Retinal pigment epithelial cell (primary cell): ENCODE measurements around the gene CCDC127.
"Not testable (repeated sequence)": the region's sequence is repeated elsewhere in the genome, so short reads cannot be mapped to it uniquely, and the experiment has no call there.

Experiments used
- DNase-seq: peaks from one replicate; pipeline ENCODE4 v3.0.0-alpha.2; 2010; ENCODE audit warnings: low read depth
- H3K4me3 ChIP-seq: 2 replicates; pipeline ENCODE4 v1.5.1; 2011; ENCODE audit warnings: mild to moderate bottlenecking, low read length, control low read depth, moderate library complexity
- TF ChIP-seq, protein P1 (sequence below): conservative IDR thresholded peaks from 2 replicates; pipeline ENCODE4 v1.5.1; 2011; ENCODE audit warnings: low read depth, low read length, control low read depth, inconsistent platforms

Gene CCDC127

DNA sequence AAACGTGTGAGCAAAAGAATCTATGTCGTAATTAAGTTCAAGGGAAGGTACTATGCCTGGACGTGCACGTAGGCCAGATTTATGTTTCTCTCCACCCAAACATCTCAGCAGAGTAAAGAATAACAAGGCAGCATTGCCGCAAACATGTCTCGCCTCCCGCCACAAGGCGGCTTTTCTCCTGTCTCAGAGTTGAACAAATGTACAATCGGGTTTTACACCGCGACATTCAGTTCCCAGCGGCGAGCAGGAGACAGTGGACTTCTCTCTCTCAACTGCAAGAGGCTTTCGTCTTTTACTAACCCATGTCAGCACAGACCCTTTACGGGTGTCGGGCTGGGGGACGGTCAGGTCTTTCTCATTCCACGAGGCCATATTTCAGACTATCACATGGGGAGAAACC is 20.9 kb downstream of the CCDC127 start:
- TF ChIP-seq, protein P1, sequence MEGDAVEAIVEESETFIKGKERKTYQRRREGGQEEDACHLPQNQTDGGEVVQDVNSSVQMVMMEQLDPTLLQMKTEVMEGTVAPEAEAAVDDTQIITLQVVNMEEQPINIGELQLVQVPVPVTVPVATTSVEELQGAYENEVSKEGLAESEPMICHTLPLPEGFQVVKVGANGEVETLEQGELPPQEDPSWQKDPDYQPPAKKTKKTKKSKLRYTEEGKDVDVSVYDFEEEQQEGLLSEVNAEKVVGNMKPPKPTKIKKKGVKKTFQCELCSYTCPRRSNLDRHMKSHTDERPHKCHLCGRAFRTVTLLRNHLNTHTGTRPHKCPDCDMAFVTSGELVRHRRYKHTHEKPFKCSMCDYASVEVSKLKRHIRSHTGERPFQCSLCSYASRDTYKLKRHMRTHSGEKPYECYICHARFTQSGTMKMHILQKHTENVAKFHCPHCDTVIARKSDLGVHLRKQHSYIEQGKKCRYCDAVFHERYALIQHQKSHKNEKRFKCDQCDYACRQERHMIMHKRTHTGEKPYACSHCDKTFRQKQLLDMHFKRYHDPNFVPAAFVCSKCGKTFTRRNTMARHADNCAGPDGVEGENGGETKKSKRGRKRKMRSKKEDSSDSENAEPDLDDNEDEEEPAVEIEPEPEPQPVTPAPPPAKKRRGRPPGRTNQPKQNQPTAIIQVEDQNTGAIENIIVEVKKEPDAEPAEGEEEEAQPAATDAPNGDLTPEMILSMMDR = peak; percentile 17
- DNase-seq, H3K4me3 ChIP-seq: not testable (repeated sequence)

DNA sequence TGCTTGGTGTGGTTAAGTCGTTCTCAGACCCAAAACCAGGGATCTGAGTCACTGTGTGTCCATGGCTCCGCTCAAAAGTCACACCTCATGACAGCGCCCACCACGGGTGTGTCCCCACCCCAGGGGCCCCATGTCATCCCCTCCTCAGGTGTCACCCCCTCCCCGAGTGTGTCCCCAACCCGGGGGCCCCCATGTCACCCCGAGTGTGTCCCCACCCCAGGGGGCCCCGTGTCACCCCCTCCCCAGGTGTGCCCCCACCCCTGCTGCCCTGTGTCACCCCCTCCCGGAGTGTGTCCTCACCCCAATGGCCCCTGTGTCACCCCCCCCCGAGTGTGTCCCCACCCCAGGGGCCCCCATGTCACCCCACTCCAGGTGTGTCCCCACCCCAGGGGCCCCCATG is 21.6 kb downstream of the CCDC127 start:
- DNase-seq = no peak
- no peak overlapping the region for H3K4me3 ChIP-seq
- TF ChIP-seq, protein P1 = no peak

DNA sequence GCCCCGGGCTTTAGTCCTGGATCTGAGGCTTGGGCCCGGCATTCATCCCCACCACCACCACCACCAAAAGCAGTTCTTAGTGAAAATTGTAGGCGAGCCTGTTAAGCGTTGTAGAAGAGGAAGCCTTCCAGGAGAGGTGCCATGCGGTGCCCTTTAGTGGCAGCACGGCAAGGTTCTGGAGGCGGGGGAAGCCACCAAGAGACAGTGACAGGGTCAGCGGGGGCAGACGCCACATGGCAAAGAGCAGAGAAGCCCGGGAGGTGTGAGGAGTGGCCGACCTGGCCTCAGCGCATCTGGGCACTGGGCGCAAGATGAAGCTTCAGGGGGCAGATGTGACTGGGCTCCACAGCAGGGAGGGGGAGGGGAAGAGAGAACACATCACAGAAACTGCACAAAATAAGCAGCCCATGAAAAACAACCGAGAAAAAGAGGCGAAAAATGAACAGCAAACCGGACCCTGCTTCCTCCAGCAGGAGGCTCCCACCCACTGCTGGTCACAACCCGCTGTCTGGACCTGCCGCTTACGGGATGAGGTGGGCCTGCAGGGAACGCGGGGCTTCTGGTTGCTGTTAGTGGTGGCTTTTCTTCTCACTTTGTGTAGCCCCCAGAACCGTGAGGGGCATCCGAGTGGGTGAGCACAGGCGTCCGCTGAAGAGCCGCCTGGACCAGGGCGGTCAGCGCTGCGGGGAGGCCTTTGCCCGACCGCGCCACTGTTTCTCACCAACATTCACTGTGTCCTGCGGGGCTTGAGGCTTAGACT is 22.4 kb downstream of the CCDC127 start:
- TF ChIP-seq, protein P1 = peak; percentile 34
- DNase-seq = no peak
- H3K4me3 ChIP-seq = no peak overlapping the region

DNA sequence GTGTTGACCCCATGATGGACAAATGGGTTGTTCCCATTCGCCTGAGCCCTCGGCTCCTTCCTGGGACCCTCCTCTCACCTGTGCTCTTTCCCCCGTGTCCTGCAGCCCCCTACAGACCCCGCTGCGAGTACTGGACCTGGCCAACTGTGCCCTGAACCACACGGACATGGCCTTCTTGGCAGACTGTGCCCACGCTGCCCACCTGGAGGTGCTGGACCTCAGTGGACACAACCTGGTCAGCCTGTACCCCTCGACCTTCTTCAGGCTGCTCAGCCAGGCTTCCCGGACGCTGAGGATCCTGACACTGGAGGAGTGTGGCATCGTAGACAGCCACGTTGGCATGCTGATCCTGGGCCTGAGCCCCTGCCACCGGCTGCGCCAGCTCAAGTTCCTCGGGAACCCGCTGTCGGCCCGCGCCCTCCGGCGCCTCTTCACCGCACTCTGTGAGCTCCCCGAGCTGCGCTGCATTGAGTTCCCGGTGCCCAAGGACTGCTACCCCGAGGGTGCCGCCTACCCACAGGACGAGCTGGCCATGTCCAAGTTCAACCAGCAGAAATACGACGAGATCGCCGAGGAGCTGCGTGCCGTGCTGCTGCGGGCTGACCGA is 23.2 kb downstream of the CCDC127 start:
- DNase-seq = no peak
- TF ChIP-seq, protein P1 = no peak
- no peak overlapping the region for H3K4me3 ChIP-seq

DNA sequence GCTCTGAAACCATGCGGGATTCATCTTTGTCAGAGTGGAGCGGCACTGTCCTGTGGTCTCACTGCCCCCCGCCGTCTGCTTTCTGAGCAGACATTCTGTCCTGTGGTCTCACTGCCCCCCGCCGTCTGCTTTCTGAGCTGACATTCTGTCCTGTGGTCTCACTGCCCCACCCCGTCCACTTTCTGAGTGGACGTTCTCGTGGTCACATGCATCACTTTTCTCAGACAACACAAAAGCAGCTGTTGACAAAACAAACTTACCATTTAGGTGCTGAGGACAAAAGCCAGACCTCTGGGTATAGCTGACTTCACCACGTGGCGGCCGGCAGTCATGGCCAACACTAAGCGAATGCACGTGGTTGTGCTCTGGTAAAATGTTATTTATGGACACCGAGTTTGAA is 23.9 kb downstream of the CCDC127 start:
- TF ChIP-seq, protein P1 = no peak
- no peak for DNase-seq
- H3K4me3 ChIP-seq = no peak overlapping the region

DNA sequence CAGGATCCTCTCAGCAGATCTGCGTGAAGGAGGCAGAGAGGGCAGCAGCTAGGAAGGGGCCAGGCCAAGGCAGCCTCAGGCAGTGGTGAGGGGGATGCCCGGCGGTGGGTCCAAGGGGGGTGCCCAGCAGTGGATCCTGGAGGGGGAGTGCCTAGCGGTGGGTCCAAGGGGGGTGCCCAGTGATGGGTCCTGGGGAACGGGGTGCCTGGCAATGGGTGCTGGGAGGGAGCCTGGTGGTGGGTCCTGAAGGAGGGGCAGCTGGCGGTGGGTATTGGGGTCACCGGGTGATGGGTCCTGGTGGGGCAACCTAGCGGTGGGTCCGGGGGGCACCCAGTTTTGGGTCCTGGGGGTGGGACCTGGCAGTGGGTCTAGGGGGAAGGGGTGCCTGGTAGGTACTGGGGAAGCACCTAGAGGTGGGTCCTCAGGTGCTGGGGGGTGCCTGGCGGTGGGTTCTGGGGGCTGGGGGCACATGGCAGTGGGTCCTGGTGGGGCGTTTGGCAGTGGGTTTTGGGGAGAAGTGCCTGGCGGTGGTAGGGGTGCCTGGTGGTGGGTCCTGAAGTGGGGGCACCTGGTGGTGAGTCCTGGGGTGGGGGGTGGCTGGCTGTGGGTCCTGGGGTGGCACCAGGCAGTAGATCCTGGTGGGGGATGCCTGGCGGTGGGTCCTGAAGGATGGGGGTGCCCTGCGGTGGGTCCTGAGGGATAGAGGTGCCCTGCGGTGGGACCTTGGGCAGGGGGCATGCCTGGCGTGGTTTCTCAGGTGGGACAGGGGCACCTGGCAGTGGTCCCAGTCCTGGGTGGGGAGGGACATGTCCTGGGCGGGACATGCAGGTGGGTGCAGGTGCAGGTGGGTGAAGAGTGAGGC is 24.8 kb downstream of the CCDC127 start:
- no peak overlapping the region for H3K4me3 ChIP-seq
- TF ChIP-seq, protein P1 = no peak
- no peak for DNase-seq
